DOHH2 (cell line): ENCODE results near the gene ANTXR2.

Experiments used
- H3F3A ChIP-seq: fragments of 200-600 bp; sonication (generic), shearing (Covaris generic); 2 replicates; pipeline ENCODE4 v1.6.0; 2016; ENCODE audit warnings: antibody characterized with exemption, mild to moderate bottlenecking; ENCODE audit not compliant: control insufficient read depth, insufficient read depth
- H3K27ac ChIP-seq: fragments of 200-600 bp; sonication (generic); 2 replicates; pipeline ENCODE4 v1.5.1; 2014; ENCODE audit warnings: low read depth, mild to moderate bottlenecking, low read length, moderate library complexity
- H3K27me3 ChIP-seq: fragments of 200-600 bp; sonication (generic); 2 replicates; pipeline ENCODE4 v1.6.1; 2014; ENCODE audit warnings: mild to moderate bottlenecking, low read length, mixed read lengths; ENCODE audit not compliant: control insufficient read depth
- H3K36me3 ChIP-seq: fragments of 200-600 bp; sonication (generic); 2 replicates; pipeline ENCODE4 v1.6.1; 2014; ENCODE audit warnings: mild to moderate bottlenecking, low read length, moderate library complexity, mixed read lengths; ENCODE audit not compliant: control insufficient read depth
- H3K4me1 ChIP-seq: fragments of 200-600 bp; sonication (generic); 2 replicates; pipeline ENCODE4 v1.6.1; 2014; ENCODE audit warnings: mild to moderate bottlenecking, low read length, mixed read lengths; ENCODE audit not compliant: control insufficient read depth
- H3K4me2 ChIP-seq: fragments of 200-600 bp; sonication (generic); 2 replicates; pipeline ENCODE4 v1.6.0; 2014; ENCODE audit warnings: mild to moderate bottlenecking, low read length, moderate library complexity
- H3K4me3 ChIP-seq: fragments of 200-600 bp; sonication (generic); 2 replicates; pipeline ENCODE4 v1.5.1; 2014; ENCODE audit warnings: mild to moderate bottlenecking, low read length, mixed read lengths
- H3K79me2 ChIP-seq: fragments of 200-600 bp; sonication (generic); 2 replicates; pipeline ENCODE4 v1.6.1; 2014; ENCODE audit warnings: mild to moderate bottlenecking, low read length, mixed read lengths; ENCODE audit not compliant: control insufficient read depth
- H3K9me2 ChIP-seq: fragments of 200-600 bp; sonication (generic); replicated peaks from 2 replicates; pipeline ENCODE4 v1.6.1; 2014; ENCODE audit warnings: mild to moderate bottlenecking, low read length, mixed read lengths; ENCODE audit not compliant: control insufficient read depth
- H3K9me3 ChIP-seq: fragments of 200-600 bp; sonication (generic); 2 replicates; pipeline ENCODE4 v1.6.1; 2014; ENCODE audit warnings: antibody characterized with exemption, low read length, mixed read lengths; ENCODE audit not compliant: control insufficient read depth, insufficient read depth
- H4K20me1 ChIP-seq: fragments of 200-600 bp; sonication (generic); 2 replicates; pipeline ENCODE4 v1.6.0; 2014; ENCODE audit warnings: low read depth, mild to moderate bottlenecking, antibody characterized with exemption, low read length, moderate library complexity; ENCODE audit not compliant: control insufficient read depth, insufficient read depth
- CTCF ChIP-seq: fragments of 200-600 bp; sonication (generic); IDR thresholded peaks from one replicate; pipeline ENCODE4 v1.5.1; 2014; ENCODE audit warnings: antibody characterized with exemption, mild to moderate bottlenecking, low read depth, low read length; ENCODE audit not compliant: poor library complexity, severe bottlenecking
- EZH2phosphoT487 ChIP-seq: fragments of 200-600 bp; sonication (generic); IDR thresholded peaks from 2 replicates; pipeline ENCODE4 v1.6.1; 2017; ENCODE audit warnings: borderline replicate concordance, mild to moderate bottlenecking, antibody characterized with exemption, low read length, moderate library complexity, mixed read lengths

Gene ANTXR2

DNA sequence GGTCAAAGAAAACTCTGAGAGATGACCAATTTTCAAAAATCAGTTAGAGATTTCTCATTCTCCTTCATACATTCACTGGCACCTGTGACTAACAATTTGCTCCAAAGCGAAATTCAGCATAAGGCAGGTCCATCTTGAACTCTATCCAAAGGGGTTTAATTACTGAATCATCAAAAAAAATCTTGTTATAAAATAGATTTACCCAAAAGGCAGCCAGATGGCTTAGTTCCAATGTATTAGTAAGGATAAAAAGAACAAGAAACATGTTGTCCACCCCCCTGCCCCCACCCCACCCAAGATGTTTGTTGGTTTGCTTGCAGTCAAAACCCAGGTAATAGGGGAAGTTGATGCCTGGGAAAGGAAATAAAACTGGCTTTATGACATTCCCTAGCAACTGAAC lies 200.3 kb downstream of the ANTXR2 start:
- Histone ChIP-seq H3K36me3 (no peaks in the 10 kb centered on the region), H3K4me2 (no peak overlapping the region), H3K79me2 (no peaks in the 10 kb centered on the region), H3K4me1 (no peaks in the 10 kb centered on the region), H3F3A (no peaks in the 10 kb centered on the region), H3K27ac (no peak overlapping the region), H3K9me2 (no peaks in the 10 kb centered on the region), H3K9me3 (no peaks in the 10 kb centered on the region), H3K27me3 (no peaks in the 10 kb centered on the region), H3K4me3 (no peak overlapping the region), H4K20me1 (no peaks in the 10 kb centered on the region)
- TF ChIP-seq CTCF (no peak), EZH2phosphoT487 (no peak)

- no peaks in the 10 kb centered on the region for H3K27me3 ChIP-seq
- no peaks in the 10 kb centered on the region for H3K4me1 ChIP-seq
- H3K4me3 ChIP-seq = no peak overlapping the region
- no peak overlapping the region for H3K4me2 ChIP-seq
- H4K20me1 ChIP-seq = no peaks in the 10 kb centered on the region
- H3K9me3 ChIP-seq = no peaks in the 10 kb centered on the region
- H3F3A ChIP-seq = no peaks in the 10 kb centered on the region
- no peaks in the 10 kb centered on the region for H3K9me2 ChIP-seq
- no peaks in the 10 kb centered on the region for H3K79me2 ChIP-seq
- H3K27ac ChIP-seq = no peak overlapping the region
- no peaks in the 10 kb centered on the region for H3K36me3 ChIP-seq
- TF ChIP-seq EZH2phosphoT487 = no peak
- TF ChIP-seq CTCF = no peak
These were observed 201.1 kb downstream of the ANTXR2 start for GRCh38 chr4:79871961-79872360.

GRCh38 chr4:79869597-79870237 lies 203.3 kb downstream of the ANTXR2 start:
- Histone ChIP-seq H3K9me2 (no peaks in the 10 kb centered on the region), H3K79me2 (no peaks in the 10 kb centered on the region), H3K27ac (no peak overlapping the region), H3K9me3 (no peaks in the 10 kb centered on the region), H3K4me2 (no peak overlapping the region), H3F3A (no peaks in the 10 kb centered on the region), H4K20me1 (no peaks in the 10 kb centered on the region), H3K4me3 (no peak overlapping the region), H3K4me1 (no peaks in the 10 kb centered on the region), H3K36me3 (no peaks in the 10 kb centered on the region), H3K27me3 (no peaks in the 10 kb centered on the region)
- TF ChIP-seq CTCF (no peak), EZH2phosphoT487 (no peak)
